Measurements from ENCODE around the gene KPNA2.
"Not testable (repeated sequence)": the region's sequence is repeated elsewhere in the genome, so short reads cannot be mapped to it uniquely, and the experiment has no call there.

Gene KPNA2

GRCh38 chr17:68061512-68062313 is 26.2 kb downstream of the KPNA2 start:
- no peak for DNase-seq

GRCh38 chr17:68065366-68065765 is 29.8 kb downstream of the KPNA2 start:
- not testable (repeated sequence) for DNase-seq

GRCh38 chr17:68068512-68068911 is 33.0 kb downstream of the KPNA2 start:
- DNase-seq = not testable (repeated sequence)

- not testable (repeated sequence) for DNase-seq
These were observed 35.3 kb downstream of the KPNA2 start for GRCh38 chr17:68070582-68071444.

GRCh38 chr17:68074279-68074678 is 38.7 kb downstream of the KPNA2 start:
- DNase-seq = no peak

- not testable (repeated sequence) for DNase-seq
These were observed 40.5 kb downstream of the KPNA2 start for GRCh38 chr17:68075953-68076607.

GRCh38 chr17:68077498-68077897 is 42.0 kb downstream of the KPNA2 start:
- not testable (repeated sequence) for DNase-seq

GRCh38 chr17:68080411-68081150 is 45.0 kb downstream of the KPNA2 start:
- DNase-seq = no peak

- DNase-seq = not testable (repeated sequence)
These were observed 46.0 kb downstream of the KPNA2 start for GRCh38 chr17:68081305-68082265.

GRCh38 chr17:68085771-68086381 is 50.3 kb downstream of the KPNA2 start:
- no peak for DNase-seq

- DNase-seq = not testable (repeated sequence)
These were observed 51.1 kb downstream of the KPNA2 start for GRCh38 chr17:68086666-68087065.

GRCh38 chr17:68087131-68087623 is 51.6 kb downstream of the KPNA2 start:
- DNase-seq = not testable (repeated sequence)

- DNase-seq = no peak
These were observed 52.3 kb downstream of the KPNA2 start for GRCh38 chr17:68087851-68088250.

GRCh38 chr17:68089881-68090280 is 54.3 kb downstream of the KPNA2 start:
- no peak for DNase-seq

GRCh38 chr17:68094481-68095078 is 59.0 kb downstream of the KPNA2 start:
- no peak for DNase-seq

- no peak for DNase-seq
These were observed 59.8 kb downstream of the KPNA2 start for GRCh38 chr17:68095205-68095811.

GRCh38 chr17:68096111-68096510 is 60.6 kb downstream of the KPNA2 start:
- DNase-seq = no peak
